ENCODE data around the gene NBEAL2.
"Not testable (repeated sequence)": the region's sequence is repeated elsewhere in the genome, so short reads cannot be mapped to it uniquely, and the experiment has no call there.

Gene NBEAL2

DNA sequence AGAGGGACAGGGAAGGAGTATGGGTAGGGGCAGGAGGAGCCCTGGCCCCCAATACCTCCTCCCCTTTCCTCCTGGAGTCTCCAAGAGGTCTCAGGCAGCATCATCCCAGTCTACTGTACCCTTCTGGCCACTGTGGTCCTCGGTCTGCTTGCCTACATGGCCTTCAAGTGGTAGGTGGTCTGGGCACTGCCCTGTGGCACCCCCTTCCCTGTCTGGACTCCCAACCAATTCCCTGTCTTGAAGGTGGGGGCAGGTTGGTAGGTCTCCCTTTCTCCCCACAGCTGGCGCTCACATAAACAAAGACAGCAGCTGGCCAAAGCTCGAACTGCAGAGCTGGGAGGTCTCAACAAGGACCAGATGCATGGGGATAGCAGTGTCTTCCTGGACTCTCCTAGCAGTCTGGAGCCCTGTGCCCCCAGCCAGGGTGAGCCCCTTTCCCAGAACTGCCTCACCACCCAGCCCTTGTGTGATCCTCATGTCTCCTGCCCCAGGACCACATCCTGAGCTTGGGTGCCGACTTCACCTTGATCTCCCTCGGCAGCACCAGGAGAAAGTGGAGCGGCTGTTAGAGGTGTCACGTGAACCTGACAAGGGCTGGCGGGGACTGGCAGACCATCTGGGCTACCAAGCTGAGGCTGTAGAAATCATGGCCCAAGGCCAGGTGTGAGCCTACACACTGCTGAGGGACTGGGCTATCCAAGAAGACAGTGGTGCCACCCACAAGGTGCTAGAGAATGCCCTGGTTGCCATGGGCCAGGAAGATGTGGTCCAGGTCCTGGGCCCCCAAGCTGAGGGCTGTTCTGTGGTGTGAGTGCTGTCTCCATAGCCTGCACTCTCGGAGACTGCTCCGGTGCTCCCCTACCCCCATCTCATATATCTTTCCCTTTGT, 33.1 kb downstream of the NBEAL2 start:
- DNase-seq (ENCODE audit: low read depth), result no peak

DNA sequence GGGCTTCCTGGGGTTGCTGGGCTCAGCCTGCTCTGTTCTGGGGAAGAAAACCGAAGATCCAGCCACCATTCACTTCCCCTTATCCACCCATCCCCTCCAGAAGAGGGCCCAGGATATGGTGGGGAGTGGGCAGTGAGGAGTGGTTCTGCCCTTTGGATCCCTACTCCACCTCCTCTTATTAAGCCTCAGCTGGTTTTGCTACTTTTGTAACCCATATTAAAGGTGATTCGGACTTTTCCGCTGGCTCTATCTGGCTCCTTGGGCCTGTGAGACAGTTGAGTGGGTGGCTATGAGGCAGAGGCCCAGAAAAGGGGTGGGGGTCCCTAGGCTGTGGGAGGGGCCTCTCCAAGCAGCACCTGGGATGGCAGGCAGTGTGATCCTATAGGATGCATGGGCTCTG, 33.8 kb downstream of the NBEAL2 start:
- no peak for DNase-seq (ENCODE audit: low read depth)

DNA sequence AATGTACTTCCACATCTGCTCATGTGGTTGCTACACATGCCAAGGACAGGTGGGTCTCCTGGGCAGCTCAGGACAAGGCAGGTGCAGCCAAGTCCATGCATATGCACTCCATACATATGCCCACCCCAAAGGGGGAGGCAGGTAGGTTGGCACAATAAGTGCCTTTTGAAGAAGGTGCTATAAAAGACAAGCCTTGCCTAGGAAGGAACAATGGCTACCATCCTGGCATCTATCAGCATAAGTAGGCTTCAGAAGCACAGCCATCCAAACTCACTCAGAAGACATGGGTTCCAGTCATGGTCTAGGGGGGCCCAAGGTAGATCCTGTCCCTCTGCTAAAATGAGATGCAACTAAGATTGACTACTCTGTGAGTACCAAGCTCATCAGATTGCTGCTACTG, 34.6 kb downstream of the NBEAL2 start:
- no peak for DNase-seq (ENCODE audit: low read depth)

DNA sequence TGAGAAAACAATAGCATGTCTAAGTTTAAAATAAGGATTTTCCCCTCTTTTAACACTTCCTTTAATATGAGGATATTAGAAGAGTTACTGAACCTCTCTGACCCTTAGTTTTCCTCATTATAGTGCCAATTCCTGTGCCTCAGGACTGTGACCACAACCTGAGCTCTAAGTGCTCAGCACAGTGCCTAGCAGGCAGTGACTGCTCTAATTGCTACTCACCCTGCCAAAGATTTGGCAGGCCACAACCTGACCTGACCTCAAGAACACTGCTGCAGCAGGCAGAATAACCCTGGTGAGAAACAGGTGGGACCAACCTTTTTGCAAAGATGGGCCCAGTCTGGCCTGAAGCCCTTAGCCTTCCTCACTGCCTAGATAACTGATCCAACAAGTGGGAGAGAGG, 35.7 kb downstream of the NBEAL2 start:
- no peak for DNase-seq (ENCODE audit: low read depth)

DNA sequence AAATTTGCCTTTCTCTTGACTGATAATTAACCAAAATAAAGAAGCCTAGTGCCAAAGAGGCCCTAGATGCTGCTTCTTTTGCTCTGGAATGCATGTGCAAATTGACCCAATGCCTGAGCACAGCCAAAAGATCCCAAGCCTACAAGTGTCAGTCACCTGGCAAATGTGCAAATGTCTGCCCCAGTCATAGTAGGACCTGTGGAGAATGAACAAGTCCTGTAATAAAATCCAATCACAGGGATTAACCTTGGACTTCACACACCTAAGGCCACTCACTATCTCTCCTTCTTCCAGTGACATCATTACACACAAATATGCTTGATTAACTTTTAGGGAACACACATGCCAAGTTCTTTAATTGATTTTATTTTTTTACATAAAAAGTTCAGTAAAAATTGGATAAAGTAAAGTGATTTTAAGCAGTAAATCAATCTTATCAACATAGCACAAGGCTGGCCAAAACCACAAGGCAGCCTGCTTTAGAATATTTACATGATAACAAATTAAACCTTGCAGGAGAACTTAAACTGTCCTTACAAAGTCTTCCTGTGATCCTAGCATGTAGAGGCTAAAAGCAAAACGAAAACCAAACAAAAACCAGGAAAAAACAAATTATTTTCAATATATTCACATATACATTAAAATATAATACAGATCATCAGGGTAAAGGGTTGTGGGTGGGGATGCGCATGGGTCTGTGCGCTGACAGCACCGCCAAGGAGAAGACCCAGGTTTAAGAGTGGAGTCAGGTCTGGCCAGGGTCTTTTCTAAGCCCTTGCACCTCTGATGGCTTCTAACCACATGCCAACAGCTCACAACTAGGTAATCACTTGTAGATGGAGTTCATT, 36.8 kb downstream of the NBEAL2 start:
- no peak for DNase-seq (ENCODE audit: low read depth)

DNA sequence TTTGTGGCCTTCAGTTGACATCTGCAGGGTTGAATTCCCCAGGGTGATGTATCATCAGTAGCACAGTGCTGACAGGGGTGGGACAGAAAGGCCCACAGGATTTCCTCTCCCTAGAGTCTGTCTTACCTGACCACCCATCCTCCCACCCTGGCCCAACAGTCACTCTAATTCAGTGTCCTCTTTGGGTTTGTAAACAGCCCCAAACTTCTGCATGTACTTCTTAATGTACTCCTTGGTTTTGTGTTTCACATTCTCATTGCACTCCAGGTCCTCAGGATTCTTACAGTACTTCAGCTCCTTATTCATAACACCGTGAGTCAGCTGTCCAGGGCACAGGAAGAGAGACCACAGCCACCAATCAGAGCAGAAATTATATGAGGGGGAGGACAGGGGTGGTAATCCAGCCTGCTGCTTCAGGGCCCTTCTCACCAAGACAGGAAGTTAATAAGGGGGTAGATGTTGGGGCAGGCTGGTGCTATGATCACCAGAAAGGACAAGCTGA, 37.5 kb downstream of the NBEAL2 start:
- DNase-seq (ENCODE audit: low read depth), result no peak

DNA sequence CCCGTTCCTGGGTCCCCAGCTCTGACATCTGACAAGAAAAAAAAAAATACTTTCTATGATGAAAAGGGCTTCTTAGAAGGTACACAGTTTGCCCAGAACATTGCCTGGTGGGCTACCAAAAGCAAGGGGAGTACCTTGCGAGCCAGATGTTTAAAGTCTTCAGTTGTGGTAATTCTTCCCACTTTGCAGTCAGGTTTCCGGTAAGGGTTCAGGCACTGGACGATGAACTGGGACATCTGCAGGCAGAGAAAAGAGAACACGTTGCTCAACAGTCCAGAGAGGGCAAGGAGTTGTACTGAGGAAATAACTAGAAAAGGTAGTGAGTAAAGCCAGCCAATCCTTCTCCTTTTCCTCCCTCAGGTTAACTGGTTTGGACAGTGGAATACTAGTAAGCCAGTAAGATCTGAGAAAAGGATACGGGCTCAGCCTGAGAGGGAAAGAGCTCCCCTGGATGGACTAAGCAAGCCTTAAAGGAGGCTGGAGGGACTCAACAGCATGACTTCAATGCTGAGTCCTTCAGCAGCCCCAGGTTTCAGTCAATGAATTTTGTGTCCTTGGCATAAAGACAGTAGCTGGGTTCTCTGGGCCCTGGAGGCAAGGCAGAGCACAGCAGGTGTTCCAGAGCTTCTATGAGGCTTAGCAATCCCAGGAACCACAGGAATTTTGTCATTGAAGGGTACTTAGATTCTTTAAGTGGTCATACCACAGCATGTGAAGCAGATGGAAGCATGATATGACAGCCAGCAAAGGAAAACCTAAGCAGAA, 38.2 kb downstream of the NBEAL2 start:
- DNase-seq (ENCODE audit: low read depth), result no peak

DNA sequence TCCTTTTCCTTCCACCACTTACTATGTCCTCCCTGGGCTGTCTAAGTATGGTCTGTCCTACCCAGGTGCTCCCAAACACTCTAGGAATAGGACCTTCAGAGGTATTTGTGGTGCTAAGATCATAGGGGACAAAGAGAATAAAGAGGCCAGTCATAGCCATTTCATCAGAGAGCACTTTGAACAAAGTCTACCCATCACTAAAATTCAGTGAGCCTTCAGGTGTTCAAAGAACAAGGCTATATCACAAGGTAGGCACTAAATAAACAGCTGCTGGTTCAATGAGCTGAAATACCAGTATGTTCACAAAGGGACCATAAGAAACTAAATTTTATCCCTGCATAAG, 38.8 kb downstream of the NBEAL2 start:
- no peak for DNase-seq (ENCODE audit: low read depth)

DNA sequence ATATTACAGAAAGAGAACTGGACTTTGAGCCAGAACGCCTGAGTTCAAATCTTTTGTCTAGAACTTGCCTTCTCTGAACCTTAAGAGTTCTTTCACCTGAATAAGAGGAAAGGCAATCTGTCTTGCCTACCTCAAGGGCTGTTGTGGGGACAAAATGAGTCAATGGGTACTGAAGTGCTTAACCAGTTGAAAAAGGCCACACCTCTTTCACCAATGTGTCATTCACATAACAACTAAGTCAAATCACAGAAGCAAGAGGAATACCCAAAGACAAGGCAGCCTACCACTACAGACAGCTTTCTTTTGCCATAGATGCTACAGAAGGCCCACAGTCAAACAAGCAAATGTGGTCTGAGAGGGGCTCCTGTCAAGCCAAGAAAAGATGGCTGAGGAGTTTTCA, 39.7 kb downstream of the NBEAL2 start:
- no peak for DNase-seq (ENCODE audit: low read depth)

DNA sequence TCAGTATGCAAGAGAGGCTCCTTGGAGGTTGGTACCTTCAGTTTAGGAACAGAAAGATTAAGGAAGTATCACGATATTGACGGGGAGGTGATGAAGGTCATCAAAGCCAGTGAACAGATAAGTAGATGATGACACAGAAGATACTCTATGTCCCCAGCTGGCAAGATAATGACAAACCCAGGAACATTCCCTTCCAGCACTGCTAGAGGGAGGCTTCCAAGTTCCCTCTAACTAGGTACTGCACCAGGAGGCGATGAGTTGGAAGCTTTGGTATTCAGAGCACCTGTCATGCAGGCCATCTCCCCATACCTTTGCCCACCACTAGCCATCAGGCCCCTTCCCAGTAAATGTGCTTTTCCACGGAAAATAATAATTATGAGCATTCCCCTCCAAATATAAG, 40.8 kb downstream of the NBEAL2 start:
- DNase-seq (ENCODE audit: low read depth), result no peak

DNA sequence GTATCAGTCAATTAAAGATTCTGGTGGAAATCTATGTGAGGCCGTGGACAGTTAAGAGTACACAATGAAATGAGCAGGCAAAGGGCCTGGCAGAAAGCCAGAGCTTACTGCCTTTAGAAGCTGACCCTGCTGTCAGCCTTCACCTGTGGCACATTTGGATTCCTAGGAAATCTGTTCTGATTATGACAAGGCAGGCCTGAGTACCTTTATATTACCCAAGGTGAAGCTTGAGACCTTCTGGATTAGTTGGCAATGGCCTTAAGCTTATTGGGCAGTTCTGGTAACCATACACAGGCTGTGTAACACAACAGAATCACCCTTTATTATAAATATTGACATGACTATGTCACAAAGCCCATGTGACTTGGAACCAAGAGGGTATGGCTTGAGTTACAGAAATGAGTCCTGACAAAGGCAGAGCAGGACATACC, 43.2 kb downstream of the NBEAL2 start:
- no peak for DNase-seq (ENCODE audit: low read depth)

DNA sequence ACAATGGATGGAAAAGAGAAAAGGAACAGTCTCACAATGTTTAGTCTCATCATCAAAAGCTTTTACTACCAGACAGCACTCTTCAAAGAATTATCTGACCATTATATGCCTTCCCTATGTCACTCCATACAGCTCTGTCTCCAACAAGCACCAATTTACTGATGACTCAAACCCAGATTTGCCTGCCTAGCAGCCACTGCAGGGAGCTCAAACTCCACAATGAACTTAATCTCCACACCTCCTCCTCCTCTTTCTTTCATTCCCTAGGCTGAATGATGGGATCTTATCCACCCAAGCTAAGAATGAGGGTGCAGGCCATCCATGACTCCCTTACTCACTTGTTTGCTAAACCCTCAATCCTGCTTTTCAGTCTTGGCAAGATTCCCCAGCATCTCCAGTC, 45.5 kb downstream of the NBEAL2 start:
- DNase-seq (ENCODE audit: low read depth), result no peak

DNA sequence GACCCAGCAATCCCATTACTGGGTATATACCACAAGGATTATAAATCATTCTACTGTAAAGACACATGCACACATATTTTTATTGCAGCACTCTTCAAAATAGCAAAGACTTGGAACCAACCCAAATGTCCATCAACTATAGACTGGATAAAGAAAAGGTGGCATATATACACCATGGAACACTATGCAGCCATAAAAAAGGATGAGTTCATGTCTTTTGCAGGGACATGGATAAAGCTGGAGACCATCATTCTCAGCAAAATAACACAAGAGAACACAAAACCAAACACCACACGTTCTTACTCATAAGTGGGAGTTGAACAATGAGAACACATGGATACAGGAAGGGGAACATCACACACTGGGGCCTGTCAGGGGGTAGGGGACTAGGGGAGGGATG, 47.0 kb downstream of the NBEAL2 start:
- not testable (repeated sequence) for DNase-seq (ENCODE audit: low read depth)

DNA sequence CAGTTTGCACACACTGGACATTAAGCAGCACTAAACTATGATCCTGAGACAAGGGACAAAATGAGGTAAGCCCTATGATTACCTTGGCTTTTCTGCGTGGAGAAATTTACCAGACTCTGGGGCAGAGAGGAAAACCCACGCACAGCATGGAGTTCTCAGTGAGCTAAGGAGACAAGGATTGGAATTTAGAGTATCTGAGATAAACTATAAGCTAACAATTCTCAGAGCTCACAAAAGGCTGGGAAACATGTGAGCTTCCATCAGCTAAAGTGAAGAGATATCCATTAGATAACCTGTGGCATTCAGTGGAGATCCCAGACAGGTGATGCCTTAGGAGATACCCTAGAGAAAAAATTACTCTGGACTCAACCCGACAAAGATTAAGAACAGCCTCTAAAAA, 48.7 kb downstream of the NBEAL2 start:
- no peak for DNase-seq (ENCODE audit: low read depth)

DNA sequence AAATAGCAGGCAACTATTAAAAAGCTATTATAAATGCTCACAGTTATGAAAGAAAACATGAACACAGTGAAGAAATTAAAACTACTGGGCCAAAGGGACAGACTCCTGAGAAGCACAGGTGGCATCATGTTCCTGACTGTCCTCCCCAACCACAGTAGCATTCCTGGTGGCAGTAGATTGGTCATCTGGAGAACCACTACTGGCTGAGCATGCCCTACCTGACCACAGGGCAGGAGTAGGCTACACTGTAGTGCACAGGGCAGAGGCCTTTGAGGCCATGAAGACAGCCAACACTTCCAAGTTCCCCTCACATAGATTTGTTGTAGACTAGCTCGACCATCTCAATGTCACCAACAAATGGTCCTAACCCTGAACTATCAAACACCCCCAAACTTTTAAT, 49.2 kb downstream of the NBEAL2 start:
- DNase-seq (ENCODE audit: low read depth), result no peak

DNA sequence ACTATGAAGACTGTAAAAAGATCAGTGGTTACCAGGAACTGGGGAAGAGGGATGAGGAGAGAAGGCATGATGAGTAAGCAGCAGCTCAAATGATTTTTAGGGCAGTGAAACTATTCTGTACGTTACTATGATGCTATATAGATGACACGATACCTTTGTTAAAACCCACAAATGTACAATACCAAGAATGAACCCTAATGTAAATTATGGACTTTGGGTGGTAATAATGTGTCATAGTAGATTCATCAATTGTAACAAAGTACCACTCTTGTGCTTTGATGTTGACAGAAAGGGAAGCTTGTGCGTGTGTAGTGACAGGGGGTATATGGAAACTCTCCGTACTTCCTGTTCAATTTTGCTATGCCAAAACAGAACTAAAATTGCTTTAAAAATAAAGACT, 51.6 kb downstream of the NBEAL2 start:
- not testable (repeated sequence) for DNase-seq (ENCODE audit: low read depth)

DNA sequence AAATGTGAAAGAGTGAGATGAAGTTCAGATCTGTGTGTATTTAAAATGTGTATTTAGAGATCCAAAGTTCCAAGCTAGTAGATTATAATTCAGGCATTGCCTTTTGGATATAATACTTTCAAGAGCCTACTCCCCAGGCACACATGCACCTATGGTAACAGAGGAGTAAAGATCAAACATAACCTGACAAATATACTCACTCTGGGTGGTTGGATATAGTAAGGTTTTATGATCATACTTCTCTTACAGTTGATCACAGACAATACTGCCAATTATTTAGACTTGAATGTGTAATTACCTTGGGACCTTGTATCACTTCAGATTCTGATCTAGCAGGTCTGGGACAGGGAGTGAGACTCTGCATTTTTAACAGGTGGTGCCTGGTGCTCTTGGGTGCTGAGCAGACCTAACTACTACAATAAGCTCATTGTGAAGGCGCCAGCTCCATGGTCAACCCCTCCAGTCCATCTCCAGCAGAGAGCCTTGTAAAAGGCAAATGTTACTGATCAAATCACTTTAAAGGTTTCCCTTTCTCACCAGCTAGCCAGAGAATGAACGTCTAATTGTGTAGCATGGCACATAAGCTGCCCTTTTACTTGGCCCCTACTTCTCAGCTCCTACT, 55.5 kb downstream of the NBEAL2 start:
- DNase-seq (ENCODE audit: low read depth), result no peak

DNA sequence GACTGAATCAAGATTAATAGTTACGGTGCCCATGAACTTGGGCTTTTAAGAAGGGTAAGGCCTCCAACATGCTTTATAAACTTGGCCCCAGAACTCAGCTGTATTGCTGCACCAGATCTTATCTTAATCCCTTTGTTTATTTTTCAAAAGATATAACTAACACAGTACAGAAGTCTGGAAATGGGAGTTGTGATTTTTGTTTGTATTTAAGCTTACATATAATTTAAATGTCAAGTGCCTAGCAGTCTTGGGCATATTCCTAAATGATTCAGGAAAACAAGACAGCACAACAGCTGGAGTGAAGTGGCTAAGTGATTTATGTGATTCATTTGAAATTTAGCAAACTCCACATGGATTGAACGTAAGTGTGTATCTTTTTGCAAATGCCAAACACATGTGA, 56.2 kb downstream of the NBEAL2 start:
- DNase-seq (ENCODE audit: low read depth), result no peak

DNA sequence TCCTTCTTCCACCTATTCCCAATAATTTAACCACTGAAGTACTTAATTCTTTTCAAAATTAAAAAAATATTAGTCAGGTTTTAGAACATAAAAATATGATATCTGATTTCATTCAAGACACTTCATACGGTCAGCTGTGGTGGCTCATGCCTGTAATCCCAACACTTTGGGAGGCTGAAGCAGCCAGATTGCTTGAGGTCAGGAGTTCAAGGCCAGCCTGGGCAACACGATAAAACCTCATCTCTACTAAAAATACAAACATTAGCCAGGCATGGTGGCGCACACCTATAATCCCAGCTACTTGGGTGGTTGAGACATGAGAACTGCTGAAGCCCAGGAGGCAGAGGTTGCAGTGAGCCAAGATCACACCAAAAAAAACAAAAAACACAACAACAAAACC, 56.7 kb downstream of the NBEAL2 start:
- DNase-seq (ENCODE audit: low read depth), result no peak

DNA sequence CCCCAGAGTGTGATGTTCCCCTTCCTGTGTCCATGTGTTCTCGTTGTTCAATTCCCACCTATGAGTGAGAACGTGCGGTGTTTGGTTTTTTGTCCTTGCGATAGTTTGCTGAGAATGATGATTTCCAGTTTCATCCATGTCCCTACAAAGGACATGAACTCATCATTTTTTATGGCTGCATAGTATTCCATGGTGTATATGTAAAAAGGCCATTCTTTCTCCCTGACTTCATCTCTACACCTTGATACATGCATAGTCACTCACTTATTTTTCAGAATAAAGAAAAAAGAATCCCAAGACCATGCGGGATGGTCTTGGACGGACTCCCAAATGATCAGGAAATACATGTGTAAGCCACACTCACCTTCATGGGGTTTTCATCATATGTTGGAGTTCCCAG, 57.8 kb downstream of the NBEAL2 start:
- not testable (repeated sequence) for DNase-seq (ENCODE audit: low read depth)

DNA sequence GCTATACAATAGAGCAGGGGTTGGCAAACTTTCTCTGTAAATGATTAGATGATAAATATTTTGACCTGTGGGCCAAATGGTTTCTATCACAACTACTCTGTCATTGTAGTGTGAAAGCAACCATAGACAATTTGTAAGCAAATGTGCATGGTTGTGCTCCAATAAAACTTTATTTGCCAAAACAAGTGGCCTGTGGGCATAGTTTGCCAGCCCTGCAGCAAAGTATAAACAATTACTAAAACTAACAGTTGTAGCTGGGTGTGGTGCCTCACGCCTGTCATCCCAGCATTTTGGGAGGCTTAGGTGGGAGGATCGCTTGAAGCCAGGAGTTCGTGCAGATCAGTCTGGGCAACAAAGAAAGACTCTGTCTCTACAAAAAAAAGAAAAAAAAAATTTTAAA, 61.6 kb downstream of the NBEAL2 start:
- DNase-seq (ENCODE audit: low read depth), result no peak

DNA sequence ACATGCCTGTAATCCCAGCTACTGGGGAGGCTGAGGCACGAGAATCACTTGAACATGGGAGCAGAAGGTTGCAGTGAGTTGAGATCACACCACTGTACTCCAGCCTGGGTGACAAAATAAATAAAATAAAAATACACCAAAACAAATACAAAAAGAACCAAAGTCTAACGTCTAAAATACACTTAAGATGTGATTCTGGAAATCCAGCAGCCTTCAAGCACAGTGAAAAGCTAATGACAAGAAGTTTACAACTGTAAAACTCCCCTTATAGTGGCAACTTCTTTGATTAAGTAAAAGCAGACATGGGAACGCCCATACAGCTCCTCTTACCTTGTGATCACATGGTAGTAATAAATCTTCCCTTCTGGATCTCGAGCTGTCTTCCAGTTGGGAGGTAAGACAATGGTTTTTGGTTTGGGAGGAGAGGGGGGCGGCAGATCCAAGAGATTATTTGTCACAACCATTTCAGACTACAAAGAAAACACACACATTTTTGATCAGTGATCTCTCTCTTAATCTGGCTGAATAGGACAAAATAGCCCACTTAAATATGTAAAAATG, 62.8 kb downstream of the NBEAL2 start:
- no peak for DNase-seq (ENCODE audit: low read depth)

Measured in stimulated activated CD8-positive, alpha-beta memory T cell treated with anti-CD3 and anti-CD28 coated beads, Interleukin-7, amount 100 ng/mL, for 24 hours (primary cell).